HL-60 (cell line): ENCODE data around the gene ANO7.

Experiments used
- POLR2AphosphoS5 ChIP-seq: IDR thresholded peaks from 2 replicates; pipeline ENCODE4 v1.6.1; 2012; ENCODE audit warnings: low read depth
- SPI1 ChIP-seq: IDR thresholded peaks from 2 replicates; pipeline ENCODE4 v1.6.1; 2012; ENCODE audit warnings: low read depth, mild to moderate bottlenecking, borderline replicate concordance
- TF ChIP-seq, protein P1 (sequence below): IDR thresholded peaks from one replicate; pipeline ENCODE4 v1.5.1; 2011; ENCODE audit warnings: low read length, control low read depth, inconsistent platforms; ENCODE audit not compliant: insufficient read depth
- TF ChIP-seq, protein P2 (sequence below): IDR thresholded peaks from 2 replicates; pipeline ENCODE4 v1.6.1; 2012; ENCODE audit warnings: low read depth; ENCODE audit not compliant: insufficient replicate concordance

DNA sequence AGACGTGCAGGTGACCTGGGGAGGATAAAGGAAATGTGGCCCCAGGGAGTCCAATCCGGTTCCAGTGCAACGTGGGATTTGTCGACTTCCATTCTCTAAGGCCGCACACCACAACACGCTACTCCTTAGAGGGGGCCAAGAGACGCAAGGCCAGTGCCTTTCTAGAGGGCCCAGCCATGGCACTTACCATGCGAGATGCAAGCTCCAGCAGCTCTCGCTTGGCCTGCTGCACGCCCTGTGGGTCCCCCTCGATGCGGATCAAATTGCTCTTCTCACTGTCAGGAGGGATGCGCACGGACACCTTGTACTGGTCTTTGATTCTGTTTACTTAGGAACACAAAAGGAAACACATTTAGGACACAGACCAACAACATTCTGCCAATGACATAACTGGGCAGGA lies 61.2 kb downstream of the ANO7 start:
- TF ChIP-seq, protein P1, sequence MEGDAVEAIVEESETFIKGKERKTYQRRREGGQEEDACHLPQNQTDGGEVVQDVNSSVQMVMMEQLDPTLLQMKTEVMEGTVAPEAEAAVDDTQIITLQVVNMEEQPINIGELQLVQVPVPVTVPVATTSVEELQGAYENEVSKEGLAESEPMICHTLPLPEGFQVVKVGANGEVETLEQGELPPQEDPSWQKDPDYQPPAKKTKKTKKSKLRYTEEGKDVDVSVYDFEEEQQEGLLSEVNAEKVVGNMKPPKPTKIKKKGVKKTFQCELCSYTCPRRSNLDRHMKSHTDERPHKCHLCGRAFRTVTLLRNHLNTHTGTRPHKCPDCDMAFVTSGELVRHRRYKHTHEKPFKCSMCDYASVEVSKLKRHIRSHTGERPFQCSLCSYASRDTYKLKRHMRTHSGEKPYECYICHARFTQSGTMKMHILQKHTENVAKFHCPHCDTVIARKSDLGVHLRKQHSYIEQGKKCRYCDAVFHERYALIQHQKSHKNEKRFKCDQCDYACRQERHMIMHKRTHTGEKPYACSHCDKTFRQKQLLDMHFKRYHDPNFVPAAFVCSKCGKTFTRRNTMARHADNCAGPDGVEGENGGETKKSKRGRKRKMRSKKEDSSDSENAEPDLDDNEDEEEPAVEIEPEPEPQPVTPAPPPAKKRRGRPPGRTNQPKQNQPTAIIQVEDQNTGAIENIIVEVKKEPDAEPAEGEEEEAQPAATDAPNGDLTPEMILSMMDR, result no peak
- TF ChIP-seq POLR2AphosphoS5 (no peak), SPI1 (no peak)
- TF ChIP-seq, protein P2, sequence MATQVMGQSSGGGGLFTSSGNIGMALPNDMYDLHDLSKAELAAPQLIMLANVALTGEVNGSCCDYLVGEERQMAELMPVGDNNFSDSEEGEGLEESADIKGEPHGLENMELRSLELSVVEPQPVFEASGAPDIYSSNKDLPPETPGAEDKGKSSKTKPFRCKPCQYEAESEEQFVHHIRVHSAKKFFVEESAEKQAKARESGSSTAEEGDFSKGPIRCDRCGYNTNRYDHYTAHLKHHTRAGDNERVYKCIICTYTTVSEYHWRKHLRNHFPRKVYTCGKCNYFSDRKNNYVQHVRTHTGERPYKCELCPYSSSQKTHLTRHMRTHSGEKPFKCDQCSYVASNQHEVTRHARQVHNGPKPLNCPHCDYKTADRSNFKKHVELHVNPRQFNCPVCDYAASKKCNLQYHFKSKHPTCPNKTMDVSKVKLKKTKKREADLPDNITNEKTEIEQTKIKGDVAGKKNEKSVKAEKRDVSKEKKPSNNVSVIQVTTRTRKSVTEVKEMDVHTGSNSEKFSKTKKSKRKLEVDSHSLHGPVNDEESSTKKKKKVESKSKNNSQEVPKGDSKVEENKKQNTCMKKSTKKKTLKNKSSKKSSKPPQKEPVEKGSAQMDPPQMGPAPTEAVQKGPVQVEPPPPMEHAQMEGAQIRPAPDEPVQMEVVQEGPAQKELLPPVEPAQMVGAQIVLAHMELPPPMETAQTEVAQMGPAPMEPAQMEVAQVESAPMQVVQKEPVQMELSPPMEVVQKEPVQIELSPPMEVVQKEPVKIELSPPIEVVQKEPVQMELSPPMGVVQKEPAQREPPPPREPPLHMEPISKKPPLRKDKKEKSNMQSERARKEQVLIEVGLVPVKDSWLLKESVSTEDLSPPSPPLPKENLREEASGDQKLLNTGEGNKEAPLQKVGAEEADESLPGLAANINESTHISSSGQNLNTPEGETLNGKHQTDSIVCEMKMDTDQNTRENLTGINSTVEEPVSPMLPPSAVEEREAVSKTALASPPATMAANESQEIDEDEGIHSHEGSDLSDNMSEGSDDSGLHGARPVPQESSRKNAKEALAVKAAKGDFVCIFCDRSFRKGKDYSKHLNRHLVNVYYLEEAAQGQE, result no peak
